Measurements from ENCODE around the gene NOL9.
"Not testable (repeated sequence)": the region's sequence is repeated elsewhere in the genome, so short reads cannot be mapped to it uniquely, and the experiment has no call there.

Gene NOL9

DNA sequence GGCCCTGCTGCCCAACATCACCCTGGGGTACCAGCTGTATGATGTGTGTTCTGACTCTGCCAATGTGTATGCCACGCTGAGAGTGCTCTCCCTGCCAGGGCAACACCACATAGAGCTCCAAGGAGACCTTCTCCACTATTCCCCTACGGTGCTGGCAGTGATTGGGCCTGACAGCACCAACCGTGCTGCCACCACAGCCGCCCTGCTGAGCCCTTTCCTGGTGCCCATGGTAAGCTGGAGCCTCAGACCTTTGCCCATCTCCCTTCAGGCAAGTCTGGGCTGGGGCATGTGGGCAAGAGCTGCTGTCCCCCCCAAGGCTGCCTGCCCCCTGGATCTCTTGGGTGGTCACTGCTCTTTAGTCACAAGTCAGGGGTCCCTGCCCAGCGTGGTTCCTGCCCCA lies 16.7 kb upstream of the NOL9 start:
- no peak for DNase-seq

DNA sequence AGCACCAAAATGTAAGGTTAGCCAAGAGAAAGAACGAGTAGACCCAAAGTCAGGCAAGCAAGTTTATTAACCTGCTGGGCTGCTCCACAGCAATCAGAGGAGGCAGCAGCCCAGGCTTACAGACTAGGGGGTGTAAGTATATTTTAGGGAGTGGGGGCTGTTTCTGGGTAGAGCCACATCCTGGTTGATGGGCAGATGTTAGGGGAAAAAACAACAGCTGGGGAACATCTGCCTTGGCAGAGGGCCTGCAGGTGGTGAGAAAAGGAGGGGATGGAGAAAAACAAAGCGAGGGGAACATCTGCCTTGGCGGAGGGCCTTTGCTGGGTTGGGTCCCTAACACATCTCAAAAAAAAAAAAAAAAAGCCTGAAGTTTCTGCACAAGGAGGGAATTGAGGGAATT lies 15.8 kb upstream of the NOL9 start:
- DNase-seq = no peak

DNA sequence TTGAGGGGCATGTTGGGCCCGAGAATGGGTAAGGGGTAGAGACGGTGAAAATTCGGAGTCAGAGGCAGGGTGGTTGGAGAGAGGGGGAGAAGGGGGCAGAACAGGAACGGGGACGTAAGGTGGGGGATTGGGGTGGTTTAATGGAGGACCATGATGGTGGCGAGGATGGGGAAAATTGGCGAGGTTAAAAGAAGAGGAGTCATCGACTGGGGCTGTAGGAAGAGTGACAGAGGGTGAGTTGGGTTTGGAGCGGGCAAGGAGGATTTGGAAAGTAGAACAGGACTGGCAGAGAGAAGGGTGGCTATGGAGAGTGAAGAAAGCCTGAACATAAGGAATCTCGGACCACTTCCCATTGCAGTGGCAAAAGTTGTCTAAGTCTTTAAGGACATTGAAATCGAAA lies 14.7 kb upstream of the NOL9 start:
- no peak for DNase-seq

DNA sequence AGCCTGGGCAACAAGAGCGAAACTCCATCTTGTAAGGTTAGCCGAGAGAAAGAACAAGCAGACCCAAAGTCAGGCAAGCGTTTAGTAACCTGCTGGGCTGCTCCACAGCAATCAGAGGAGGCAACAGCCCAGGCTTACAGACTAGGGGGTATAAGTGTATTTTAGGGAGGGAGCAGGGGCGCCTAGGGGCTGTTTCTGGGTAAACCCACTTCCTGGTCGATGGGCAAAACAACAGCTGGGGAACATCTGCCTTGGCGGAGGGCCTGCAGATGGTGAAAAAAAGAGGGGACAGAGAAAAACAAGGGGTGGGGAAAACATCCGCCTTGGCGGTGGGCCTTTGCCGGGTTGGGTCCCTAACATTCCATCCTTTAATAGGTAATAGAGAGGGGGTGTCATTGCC lies 6.0 kb upstream of the NOL9 start:
- DNase-seq = no peak

DNA sequence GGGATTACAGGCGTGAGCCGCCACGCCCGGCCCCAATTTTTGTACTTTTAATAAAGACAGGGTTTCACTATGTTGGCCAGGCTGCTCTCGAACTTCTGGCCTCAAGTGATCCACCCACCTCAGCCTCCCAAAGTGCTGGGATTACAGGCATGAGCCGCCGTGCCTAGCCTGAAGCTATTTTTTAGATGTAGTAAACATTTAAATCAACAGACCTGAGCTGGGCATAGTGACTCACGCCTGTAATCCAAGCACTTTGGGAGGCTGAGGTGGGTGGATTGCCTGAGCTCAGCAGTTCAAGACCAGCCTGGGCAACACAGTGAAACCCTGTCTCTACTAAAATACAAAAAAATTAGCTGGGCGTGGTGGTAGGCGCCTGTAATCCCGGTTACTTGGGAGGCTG lies 4.8 kb upstream of the NOL9 start:
- not testable (repeated sequence) for DNase-seq

DNA sequence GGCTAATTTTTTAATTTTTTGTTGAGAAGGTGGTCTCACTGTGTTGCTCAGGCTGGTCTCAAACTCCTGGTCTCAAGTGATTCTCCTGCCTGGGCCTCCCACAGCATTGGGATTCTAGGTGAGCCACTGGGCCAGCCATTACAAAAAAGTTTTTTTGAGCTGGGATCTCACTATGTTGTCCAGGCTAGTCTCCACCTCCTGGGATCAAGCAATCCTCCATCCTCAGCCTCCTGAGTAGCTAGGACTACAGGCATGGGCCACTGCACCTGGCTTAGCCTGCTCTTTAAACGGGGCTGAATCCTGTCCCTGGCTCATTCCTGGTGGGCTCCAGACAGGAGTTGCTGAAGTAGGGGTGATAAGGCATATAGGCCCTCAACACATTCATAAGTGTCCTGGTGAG lies 3.3 kb upstream of the NOL9 start:
- no peak for DNase-seq

DNA sequence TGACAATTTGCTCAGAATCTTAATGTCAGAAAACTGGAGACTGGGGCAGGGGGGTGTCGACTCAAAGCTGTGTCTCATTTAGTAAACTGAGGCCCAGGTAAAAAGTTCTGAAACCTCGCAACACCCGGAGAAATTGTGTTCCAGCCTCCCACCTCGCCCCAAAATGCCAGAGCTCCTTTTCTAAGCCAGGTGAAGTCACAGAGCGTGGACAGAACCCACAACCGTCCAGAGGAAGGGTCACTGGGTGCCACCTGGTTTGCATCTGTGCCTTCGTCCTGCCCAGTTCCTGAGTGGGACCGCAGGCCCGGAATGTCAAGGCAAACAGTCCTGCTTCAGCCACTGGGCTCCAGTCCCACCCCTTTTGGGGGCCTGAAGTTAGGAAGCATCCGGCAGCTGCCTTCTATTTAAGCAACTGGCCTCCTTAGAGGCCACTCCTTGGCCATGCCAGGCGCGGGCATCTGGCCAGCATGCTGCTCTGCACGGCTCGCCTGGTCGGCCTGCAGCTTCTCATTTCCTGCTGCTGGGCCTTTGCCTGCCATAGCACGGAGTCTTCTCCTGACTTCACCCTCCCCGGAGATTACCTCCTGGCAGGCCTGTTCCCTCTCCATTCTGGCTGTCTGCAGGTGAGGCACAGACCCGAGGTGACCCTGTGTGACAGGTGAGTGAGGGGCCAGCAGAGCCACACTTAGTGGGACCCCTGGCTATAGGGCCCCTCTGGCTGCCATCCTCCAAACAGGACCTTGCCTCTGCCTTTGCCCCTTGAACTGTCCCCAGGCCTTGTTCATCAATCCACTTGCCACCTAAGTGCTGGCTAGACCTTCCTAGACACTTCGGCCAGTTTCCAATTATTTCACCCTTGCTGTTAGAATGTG lies 830 bp upstream of the NOL9 start, which contains the start of gene TAS1R1:
Gene TAS1R1 (plus strand): TSS at position 401 of the 872 bp plus-strand sequence. CDS start 67 bp downstream, at position 468.
- no peak for DNase-seq

DNA sequence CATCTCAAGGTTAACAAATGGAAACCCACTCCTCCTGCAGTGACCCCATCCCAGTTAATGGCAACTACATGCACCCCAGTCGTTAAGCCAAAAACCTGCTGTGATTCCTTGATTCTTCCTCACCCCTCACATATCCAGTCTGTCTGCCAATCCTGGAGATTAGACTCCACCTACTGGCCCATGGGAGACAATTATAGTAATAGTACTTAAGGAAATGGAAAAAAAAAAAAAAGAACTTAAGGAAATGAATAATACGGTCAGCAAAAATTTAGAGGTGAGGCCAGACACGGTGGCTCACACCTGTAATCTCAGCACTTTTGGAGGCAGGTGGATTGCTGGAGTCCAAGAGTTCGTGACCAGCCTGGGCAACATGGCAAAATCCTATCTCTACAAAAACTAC lies 7.0 kb downstream of the NOL9 start:
- no peak for DNase-seq

DNA sequence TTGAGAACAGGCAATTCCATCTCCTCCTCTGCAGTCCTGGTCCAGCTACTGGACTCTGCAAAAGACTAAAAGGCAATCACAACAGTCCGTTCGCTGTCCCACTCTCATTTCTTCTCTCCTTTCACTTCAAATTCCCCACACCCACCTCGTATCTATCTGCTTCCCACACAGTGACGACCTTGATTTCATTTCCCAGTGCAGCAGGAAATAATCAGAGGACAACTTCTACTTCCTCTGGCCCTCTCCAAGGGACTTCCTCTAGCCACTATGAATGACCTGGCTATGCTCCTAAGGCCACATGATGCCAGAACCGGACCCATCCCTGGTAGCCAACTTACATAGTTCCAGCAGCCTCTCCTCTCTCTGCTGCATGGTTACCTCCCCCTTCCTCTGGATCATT lies 8.0 kb downstream of the NOL9 start:
- no peak for DNase-seq

DNA sequence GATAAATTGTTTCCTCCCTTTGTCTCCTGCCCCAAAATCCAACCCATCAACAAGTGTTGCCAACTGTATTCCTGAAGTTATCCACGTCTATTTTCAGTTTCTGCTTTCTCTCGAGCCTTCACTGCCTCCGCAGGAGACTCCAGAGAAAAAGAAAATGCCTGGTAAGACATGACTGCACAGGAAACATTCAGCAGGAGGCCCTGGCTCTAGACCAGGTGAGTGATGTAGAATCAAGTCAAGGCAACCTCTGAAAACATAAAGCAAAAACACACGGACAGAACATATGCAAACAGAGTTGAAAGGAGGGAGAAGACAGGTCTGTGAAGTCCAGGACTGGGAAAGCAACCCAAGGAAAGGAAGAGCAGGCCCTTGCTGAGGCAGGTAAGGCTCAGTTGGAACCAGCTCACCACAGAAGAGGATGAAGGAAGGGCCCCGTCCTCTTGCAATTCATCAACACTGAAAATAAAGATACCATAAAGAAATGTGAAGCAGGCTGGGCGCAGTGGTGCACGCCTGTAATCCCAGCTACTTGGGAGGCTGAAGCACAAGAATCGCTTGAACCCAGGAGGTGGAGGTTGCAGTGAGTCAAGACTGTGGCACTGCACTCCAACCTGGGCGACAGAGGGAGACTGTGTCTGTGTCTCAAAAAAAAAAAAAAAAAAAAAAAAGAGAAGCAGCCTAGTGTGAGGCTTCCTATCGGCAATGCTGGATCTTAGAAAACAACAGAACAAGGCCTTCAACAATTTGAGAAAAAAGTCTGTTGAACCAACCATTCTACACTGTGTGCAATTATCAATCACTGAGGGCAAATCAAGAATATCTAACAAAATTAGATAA lies 8.8 kb downstream of the NOL9 start:
- no peak for DNase-seq

DNA sequence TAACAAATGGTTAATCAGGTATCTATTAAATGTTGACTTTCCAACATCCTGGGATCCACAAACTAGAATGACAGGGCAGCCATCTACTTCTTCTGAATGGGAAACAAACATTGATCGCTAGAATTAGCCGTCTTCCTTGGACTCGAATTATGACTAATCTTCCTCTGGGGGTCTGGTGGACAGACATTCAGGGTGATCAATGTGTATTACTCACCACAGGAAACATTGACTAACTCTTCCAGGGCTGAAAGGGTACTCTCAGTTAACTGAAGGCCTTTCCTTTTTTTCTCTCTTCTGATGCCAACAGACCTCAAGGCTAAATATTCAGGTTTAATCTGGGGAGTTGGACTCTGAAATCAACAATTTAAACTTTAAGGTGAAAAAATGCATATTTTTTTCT lies 9.5 kb downstream of the NOL9 start:
- no peak for DNase-seq

DNA sequence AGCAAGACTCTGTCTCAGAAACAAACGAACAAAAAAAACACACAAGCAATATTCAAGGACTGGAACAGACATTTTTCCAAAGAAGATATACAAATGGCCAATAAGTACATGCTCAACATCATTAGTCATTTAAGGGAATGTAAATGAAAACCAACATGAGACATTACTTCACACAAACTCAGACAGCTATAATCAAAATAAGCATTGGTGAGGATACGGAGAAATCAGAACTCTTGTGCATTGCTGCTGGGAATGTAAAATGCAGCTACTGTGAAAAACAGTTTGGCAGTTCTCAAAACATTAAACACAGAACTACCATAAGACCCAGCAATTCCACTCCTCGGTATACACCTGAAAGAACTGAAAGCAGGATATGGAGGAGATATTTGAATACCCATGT lies 15.4 kb downstream of the NOL9 start:
- no peak for DNase-seq

DNA sequence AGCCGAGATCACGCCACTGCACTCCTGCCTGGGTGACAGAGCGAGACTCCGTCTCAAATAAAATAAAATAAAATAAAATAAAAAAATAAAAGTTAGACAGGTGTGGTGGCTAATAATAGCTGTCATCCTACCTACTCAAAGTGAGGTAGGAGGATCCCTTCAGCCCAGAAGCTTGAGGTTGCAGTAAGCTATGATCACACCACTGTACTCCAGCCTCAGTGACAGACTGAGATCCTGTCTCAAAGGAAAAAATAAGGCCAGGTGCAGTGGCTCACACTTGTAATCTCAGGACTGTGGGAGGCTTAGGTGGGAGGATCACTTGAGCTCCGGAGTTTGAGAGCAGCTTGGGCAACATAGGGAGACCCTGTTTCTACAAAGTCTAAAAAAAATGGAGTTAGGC lies 18.0 kb downstream of the NOL9 start:
- no peak for DNase-seq

DNA sequence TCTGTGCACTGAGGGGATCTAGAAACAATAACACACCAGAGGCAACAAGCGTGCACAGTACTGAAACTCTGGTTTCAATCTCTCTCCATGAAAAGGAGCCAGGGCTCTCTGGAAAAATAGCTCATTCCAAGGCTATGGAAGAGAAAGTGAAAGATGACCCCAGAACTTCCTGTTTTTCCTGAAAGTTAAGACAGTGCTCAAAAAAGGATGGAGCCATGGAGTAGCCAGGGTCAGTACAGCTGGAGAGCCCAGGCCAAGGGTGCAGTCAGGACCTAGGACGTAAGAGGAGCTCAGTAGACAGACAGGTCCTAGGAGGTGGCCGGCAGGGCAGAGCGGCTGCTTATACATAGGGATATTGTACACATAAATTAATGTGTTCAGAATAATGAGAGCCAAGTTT lies 19.1 kb downstream of the NOL9 start:
- no peak for DNase-seq

DNA sequence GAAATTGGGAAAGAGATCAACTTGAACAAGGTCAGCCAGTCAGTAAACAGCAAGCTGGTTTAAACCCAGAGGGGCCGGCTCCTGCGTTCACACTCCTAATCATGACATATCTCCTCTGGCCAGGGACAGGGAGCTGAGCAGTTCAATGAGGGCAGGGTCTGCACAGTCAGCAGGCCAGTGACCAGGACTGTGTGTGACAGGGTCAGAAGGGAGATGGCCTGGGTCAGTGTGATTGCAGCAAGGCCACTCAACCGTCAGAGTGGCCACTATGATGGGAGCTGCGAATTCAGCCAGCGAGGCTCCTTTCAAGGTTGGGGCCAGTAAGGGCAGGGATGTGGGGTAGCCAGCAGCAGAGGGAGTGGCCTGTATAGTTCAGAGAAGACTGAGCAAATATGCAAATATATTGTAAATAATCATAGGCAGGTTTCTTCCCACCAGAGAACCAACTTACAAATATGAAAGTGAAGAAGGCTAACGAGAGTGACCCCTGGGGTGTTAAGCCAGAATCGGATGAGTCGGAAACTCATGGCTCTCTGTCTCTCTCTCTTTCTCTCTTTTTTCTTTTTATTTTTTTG lies 20.0 kb downstream of the NOL9 start:
- no peak for DNase-seq

DNA sequence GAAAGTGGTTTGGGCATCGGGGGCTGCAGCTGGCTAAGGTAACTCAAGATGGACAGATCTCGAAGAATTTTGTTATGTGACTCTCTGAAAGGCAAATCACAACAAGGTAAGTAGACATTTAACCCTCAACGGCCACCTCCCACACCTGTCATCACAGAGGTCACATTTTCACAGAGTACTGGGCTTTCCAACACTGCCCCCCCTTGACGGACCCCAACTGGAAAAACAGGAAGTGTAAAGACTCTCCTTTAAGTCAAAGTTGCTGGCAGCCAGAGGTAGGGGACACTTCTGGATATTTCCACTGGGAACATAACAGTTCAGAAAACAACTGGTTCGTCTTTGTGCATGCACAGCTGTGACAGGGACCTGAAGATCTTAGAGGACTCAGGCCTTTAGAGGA lies 22.3 kb downstream of the NOL9 start:
- DNase-seq = no peak

DNA sequence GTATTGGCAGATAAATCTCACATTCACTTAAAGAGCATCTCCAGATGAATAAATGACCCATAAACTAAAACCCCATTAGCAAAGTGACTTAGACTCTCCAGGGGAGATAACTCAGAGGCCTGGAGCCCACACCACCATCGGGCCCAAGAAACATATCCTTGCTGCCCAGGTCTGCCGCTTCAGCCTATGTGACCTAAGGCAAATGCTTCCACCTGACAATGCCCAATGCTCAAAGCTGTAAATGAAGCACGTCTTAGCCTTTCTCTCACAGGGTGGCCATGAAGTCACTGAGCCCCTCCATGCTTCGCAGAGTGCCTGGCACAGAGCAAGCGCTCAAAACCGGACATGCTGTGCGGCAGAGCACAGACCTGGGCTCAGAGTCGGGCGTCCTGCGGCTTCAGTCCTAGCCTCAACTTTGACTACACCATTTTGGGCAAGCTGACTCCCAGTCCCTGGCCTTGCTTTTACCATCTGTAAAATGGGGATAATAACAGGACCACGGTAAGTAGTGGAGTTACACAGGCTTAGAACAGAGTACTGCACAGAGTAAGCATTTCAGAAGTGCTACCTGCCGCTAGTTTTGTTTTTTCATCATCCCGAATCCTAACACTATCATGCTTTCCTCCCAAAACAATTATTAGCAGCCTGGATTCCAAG lies 23.7 kb downstream of the NOL9 start:
- DNase-seq = no peak

DNA sequence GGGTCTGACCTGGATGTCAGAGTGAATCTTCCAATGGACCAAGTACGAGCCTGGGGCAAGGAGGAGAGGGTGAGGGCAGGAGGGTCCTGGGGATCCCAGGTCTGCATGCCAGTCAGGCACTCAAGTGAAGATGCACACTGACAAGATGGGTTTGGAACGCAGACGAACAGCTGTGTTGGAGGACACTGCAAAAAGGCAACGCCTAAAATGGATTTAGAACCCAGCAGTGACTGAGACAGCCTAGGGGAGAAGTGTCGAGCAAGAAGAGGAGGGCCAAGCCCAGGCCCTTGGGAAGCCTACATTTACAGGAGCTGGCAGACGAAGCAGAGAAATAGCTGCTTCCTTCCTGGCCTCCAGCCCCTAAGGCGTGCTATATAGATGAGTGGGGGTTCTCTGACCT lies 25.8 kb downstream of the NOL9 start:
- no peak for DNase-seq

DNA sequence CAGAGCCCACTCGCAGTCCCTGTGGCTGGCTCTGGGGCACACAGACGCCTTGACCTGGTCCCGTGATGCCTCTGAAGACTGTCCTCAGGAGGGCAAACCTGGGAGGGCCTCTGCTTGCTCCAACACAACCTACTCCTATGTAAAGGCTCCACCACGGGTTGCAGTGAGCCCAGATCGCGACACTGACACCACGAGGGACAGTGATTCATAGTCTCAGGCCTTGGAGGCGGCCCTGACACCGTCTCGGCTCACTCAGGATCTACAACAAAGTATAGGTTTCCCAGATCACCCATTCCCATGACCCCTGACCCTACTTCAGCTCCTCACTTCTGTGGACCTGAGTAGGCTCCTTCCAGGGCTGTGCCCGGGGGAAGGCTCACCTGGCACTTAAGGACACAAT lies 28.0 kb downstream of the NOL9 start:
- no peak for DNase-seq

DNA sequence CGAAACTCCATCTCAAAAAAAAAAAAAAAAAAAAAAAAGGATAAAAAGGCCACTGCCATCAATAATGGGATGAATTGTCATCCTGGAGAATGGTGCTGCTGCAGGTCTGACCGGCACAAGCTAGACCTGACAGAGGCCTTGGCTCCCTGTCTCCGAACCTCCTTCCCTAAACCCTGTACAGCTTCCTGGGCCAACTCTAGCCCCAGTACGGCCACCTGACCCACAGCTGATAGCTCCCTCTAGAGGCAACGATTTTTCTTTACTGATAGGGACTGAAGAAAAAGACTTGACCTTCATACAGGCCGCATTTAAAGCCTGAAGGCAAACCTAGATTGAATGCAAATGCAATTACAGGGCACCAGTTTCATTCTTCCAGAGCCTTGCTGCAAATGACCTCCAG lies 30.7 kb downstream of the NOL9 start:
- no peak for DNase-seq

DNA sequence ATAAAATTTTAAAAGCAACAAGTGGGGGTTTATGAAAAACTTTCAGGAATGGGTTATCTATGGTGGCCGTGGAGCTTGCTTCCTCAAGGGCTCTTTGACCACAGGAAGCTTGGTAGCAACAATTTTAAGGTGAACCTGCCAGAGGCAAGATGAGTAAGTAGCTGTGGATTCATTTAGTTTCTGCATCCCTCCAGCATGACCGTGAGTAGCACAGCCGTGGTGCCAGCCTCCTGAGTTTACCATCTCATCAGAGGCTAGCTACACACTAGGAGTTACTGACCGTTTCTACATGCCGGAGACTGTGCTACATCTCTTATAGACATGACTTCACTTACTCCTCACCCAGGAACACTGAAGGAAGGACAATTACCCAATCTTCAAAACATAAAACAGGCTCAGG lies 32.8 kb downstream of the NOL9 start:
- no peak for DNase-seq

DNA sequence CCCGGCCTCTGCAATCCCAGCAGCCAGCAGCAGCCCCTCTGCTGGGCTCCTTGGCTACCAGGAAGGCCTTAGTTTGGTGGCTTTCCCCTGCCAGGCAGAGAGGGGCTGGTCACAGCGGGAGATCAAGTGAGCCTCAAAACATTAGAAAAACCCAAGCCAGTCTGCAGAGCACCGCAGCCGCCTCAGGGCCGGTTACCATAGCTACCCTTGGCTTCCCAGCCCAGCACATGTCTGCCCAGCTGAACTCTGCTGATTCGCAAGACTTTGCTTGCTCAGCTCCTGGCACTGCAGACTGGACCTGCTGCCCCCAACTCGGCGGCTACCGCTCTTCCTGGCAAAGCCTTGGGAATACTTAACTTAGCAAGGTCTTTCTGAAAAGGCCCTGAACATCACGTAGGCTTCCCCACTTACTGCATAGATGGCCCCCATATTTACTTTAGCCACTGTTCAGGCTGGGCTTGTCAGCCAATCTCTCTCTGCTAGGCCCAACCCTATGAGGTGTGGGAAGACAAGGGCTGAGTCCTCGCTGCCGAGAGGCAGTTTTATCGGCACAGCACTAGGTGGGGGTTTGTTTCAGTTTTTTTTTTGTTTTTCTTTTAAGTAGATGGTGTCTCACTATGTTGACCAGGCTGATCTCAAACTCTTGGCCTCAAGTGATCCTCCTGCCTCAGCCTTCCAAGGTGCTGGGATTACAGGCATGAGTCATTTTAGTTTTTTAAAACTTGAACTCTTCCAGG lies 34.2 kb downstream of the NOL9 start:
- no peak for DNase-seq

DNA sequence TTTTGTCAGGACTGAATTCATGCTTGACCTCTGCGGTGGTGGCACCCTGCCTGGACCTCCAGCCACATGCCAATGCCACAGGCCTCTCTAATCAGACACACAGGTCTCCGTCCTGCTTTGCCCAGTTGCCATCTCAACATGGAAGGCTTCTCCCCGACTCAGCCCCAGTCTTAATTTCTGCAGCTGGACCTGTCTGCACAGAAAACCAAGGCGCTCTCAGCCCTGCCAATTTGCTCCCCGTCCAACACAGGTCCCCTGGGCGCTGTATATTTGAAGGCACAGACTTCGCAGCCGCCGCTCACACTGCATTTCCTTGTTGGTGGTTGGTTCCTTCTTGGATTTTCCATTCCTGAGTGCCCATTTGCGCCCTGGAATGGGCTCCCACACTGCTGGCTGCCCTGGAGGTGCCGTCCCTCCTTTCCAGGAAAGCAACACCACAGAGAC lies 34.8 kb downstream of the NOL9 start:
- DNase-seq = no peak

Data from SIG-M5 (cell line).